Activated B cell treated with CpG ODN at 0.5 μM for 24 hours (primary cell): ENCODE data around the gene CXCL17. TPM values are rescaled to one million over a fixed set of nuclear protein-coding genes. Genes with fewer than 3 reads are reported as not detected.
A peak's percentile ranks its signal among the peaks of the same experiment; 100 is the strongest.

Experiments used
- ATAC-seq: fragments of 200-7000 bp; cut with Tn5 transposase; one replicate; pipeline ENCODE4 v1.10.0; 2021; ENCODE audit warnings: low read depth, mild to moderate bottlenecking, moderate library complexity
- CTCF ChIA-PET: fragments of 350-600 bp; sonication (Branson Sonifier 250); formaldehyde crosslinking; loops from one replicate; lab custom pipeline; 2021; ENCODE audit warnings: antibody characterized with exemption; lab: Charles Lee
- POLR2A ChIA-PET: fragments of 350-600 bp; sonication (Branson Sonifier 250); formaldehyde crosslinking; loops from one replicate; lab custom pipeline; 2021; ENCODE audit warnings: antibody characterized with exemption; lab: Charles Lee
- DNase-seq: peaks from one replicate; pipeline ENCODE4 v3.0.0; 2022
- H3K27ac Mint-ChIP-seq: one replicate; pipeline ENCODE4 v1.8.0; 2020; ENCODE audit warnings: mixed read lengths
- H3K27me3 Mint-ChIP-seq: one replicate; pipeline ENCODE4 v1.8.0; 2021; ENCODE audit warnings: mixed read lengths
- H3K36me3 Mint-ChIP-seq: one replicate; pipeline ENCODE4 v1.8.0; 2021; ENCODE audit warnings: low read depth, mixed read lengths
- H3K4me1 Mint-ChIP-seq: one replicate; pipeline ENCODE4 v1.8.0; 2021; ENCODE audit warnings: mixed read lengths
- H3K4me3 Mint-ChIP-seq: one replicate; pipeline ENCODE4 v1.8.0; 2020; ENCODE audit warnings: mild to moderate bottlenecking, mixed read lengths
- H3K9me3 Mint-ChIP-seq: one replicate; pipeline ENCODE4 v1.8.0; 2020; ENCODE audit warnings: mixed read lengths
- CTCF ChIP-seq: fragments of 200-600 bp; IDR thresholded peaks from one replicate; pipeline ENCODE4 v1.8.0; 2022; ENCODE audit warnings: antibody characterized with exemption, mild to moderate bottlenecking
- intact Hi-C: fragments of 100-400 bp; cut with micrococcal nuclease; formaldehyde crosslinking; loops from one replicate; pipeline ENCODE4 v1.15.1; 2024
- total RNA-seq: library from RNA; stranded (reverse); gene quantifications from 2 replicates; pipeline ENCODE4 v1.2.3, GENCODE V29; 2022

Gene CXCL17
- total RNA-seq, 1 donor from 2014 or later: not detected

GRCh38 chr19:42433503-42434260, 9.1 kb downstream of the CXCL17 start:
- POLR2A ChIA-PET: interaction anchor here (0.5 to 1.4 kb wide), 4 partner anchors 10 to 568 kb away, joined by 3 to 8 read pairs (median 5); no protein-coding TSS in a partner anchor
- H3K4me3 Mint-ChIP-seq: no peak overlapping the region
- H3K4me1 Mint-ChIP-seq: peaks cover 4% of the 10 kb centered on the region
- H3K27ac Mint-ChIP-seq: no peak overlapping the region
- H3K9me3 Mint-ChIP-seq: no peaks in the 10 kb centered on the region
- ATAC-seq (peak; percentile 66), DNase-seq (no peak)
- CTCF ChIA-PET: interaction anchor here (0.9 to 3.3 kb wide), 9 partner anchors 10 to 107 kb away, joined by 3 to 24 read pairs (median 3); partner anchors contain the start of gene CEACAM1
- H3K36me3 Mint-ChIP-seq: no peaks in the 10 kb centered on the region
- H3K27me3 Mint-ChIP-seq: no peaks in the 10 kb centered on the region
- intact Hi-C loops: loop anchor here (1.0 kb wide), 3 partner anchors 13 to 300 kb away; no protein-coding TSS in a partner anchor
- no peak for TF ChIP-seq CTCF

GRCh38 chr19:42431486-42431885, 11.3 kb downstream of the CXCL17 start:
- Mint-ChIP-seq H3K4me1 (no peaks in the 10 kb centered on the region), H3K27me3 (no peaks in the 10 kb centered on the region), H3K27ac (no peak overlapping the region), H3K4me3 (no peak overlapping the region), H3K36me3 (no peaks in the 10 kb centered on the region), H3K9me3 (no peaks in the 10 kb centered on the region)
- intact Hi-C loops: no loop called here
- no peak for TF ChIP-seq CTCF
- POLR2A ChIA-PET: no interaction called here
- DNase-seq (no peak), ATAC-seq (no peak)
- CTCF ChIA-PET: interaction anchor here (0.9 kb wide), 1 partner anchor 12 kb away, joined by 3 read pairs; no protein-coding TSS in a partner anchor

- ChIA-PET POLR2A (no interaction called here), CTCF (interaction anchor here (1.5 kb wide), 1 partner anchor 10 kb away, joined by 3 read pairs; no protein-coding TSS in a partner anchor)
- H3K27me3 Mint-ChIP-seq: no peaks in the 10 kb centered on the region
- H3K4me1 Mint-ChIP-seq: peaks cover 7% of the 10 kb centered on the region
- H3K27ac Mint-ChIP-seq: no peak overlapping the region
- intact Hi-C loops: no loop called here
- TF ChIP-seq CTCF: no peak
- no peak for DNase-seq
- no peak for ATAC-seq
- H3K9me3 Mint-ChIP-seq: no peaks in the 10 kb centered on the region
- H3K36me3 Mint-ChIP-seq: peaks cover under 1% of the 10 kb centered on the region
- no peak overlapping the region for H3K4me3 Mint-ChIP-seq
Observed at GRCh38 chr19:42428676-42429075, 14.1 kb downstream of the CXCL17 start.

GRCh38 chr19:42427313-42427712, 15.4 kb downstream of the CXCL17 start, which contains the start of gene LIPE:
LIPE (minus strand) TSS chr19:42427388; CDS start chr19:42427149, 239 bp downstream.
- Mint-ChIP-seq H3K27me3 (no peaks in the 10 kb centered on the region), H3K4me3 (no peak within 1 kb of the TSS), H3K27ac (no peak within 1 kb of the TSS), H3K36me3 (peaks cover 9% of the 10 kb centered on the region), H3K4me1 (peaks cover 19% of the 10 kb centered on the region), H3K9me3 (no peaks in the 10 kb centered on the region)
- intact Hi-C loops: no loop called here
- ChIA-PET POLR2A (no interaction called here), CTCF (no interaction called here)
- TF ChIP-seq CTCF: no peak
- ATAC-seq: no peak
- DNase-seq: no peak

DNA sequence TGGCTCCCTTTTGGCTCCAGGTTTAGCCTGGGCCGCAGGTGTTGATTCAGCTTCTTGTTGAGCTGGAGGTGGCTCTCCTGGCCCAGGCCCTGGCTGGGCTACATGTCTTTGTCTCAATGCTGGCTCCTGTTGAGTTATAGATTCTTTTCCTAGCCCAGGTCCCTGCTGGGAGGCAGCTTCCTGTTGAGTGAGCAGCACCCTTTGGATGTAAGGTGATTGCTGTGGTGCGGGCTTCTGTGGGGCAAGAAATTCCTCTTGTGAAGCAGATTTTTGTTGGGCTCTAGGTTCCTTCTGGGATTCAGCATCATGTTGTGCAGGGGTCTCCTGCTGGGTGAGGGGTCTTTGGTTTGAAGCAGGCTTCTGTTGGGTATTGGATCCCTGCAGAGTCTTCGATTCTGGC, 16.1 kb downstream of the CXCL17 start:
- Mint-ChIP-seq H3K4me1 (peaks cover 26% of the 10 kb centered on the region), H3K9me3 (no peaks in the 10 kb centered on the region), H3K36me3 (peaks cover 9% of the 10 kb centered on the region), H3K27ac (no peak overlapping the region), H3K4me3 (no peak overlapping the region), H3K27me3 (no peaks in the 10 kb centered on the region)
- no peak for TF ChIP-seq CTCF
- ChIA-PET CTCF (interaction anchor here (0.9 to 1.7 kb wide), 2 partner anchors 12 to 14 kb away, joined by 3 to 4 read pairs; no protein-coding TSS in a partner anchor), POLR2A (interaction anchor here (0.5 kb wide), 1 partner anchor 1959 kb away, joined by 4 read pairs; no protein-coding TSS in a partner anchor)
- DNase-seq (no peak), ATAC-seq (no peak)
- intact Hi-C loops: no loop called here
